Astrocyte (in vitro differentiated cells and primary cell): ENCODE measurements around the gene CRIM1. TPM values are rescaled to one million over a fixed set of nuclear protein-coding genes. Genes with fewer than 3 reads are reported as not detected.

Experiments used
- DNase-seq: peaks from one replicate; pipeline ENCODE4 v3.0.0-alpha.2; 2010; ENCODE audit warnings: low read depth
- FAIRE-seq: peaks from 2 replicates; lab custom pipeline; 2011; peaks lifted over from hg19 to GRCh38; lab: Jason Lieb, UNC
- H2AFZ ChIP-seq: 2 replicates; pipeline ENCODE4 v1.6.0; 2012; ENCODE audit warnings: low read depth, low read length, inconsistent platforms
- H3K27ac ChIP-seq: 2 replicates; pipeline ENCODE4 v1.5.1; 2011; ENCODE audit warnings: low read depth, low read length, inconsistent platforms
- H3K27me3 ChIP-seq: 2 replicates; pipeline ENCODE4 v1.6.0; 2011; ENCODE audit warnings: low read length, inconsistent platforms; ENCODE audit not compliant: insufficient read depth
- H3K36me3 ChIP-seq: 2 replicates; pipeline ENCODE4 v1.5.1; 2011; ENCODE audit warnings: low read length, inconsistent platforms; ENCODE audit not compliant: insufficient read depth
- H3K4me1 ChIP-seq: 2 replicates; pipeline ENCODE4 v1.5.1; 2011; ENCODE audit warnings: low read length, inconsistent platforms; ENCODE audit not compliant: insufficient read depth
- H3K4me2 ChIP-seq: 2 replicates; pipeline ENCODE4 v1.6.0; 2012; ENCODE audit warnings: low read length, inconsistent platforms
- H3K4me3 ChIP-seq: 2 replicates; pipeline ENCODE4 v1.5.1; 2011; ENCODE audit warnings: low read depth, mild to moderate bottlenecking, low read length, inconsistent platforms; ENCODE audit not compliant: insufficient read depth
- H3K79me2 ChIP-seq: 2 replicates; pipeline ENCODE4 v1.6.0; 2012; ENCODE audit warnings: mild to moderate bottlenecking, low read length, inconsistent platforms; ENCODE audit not compliant: insufficient read depth
- H3K9ac ChIP-seq: 2 replicates; pipeline ENCODE4 v1.6.0; 2012; ENCODE audit warnings: mild to moderate bottlenecking, low read length, inconsistent platforms
- H3K9me3 ChIP-seq: 2 replicates; pipeline ENCODE4 v1.5.1; 2012; ENCODE audit warnings: low read depth, mild to moderate bottlenecking, low read length, inconsistent platforms; ENCODE audit not compliant: insufficient read depth
- H4K20me1 ChIP-seq: 2 replicates; pipeline ENCODE4 v1.6.0; 2012; ENCODE audit warnings: low read length, inconsistent platforms; ENCODE audit not compliant: insufficient read depth
- H3K27ac Mint-ChIP-seq: one replicate; pipeline ENCODE4 v1.8.0; 2021; ENCODE audit warnings: mild to moderate bottlenecking, mixed read lengths; ENCODE audit not compliant: unreplicated experiment
- H3K27me3 Mint-ChIP-seq: one replicate; pipeline ENCODE4 v1.8.0; 2021; ENCODE audit warnings: low read depth, mixed read lengths; ENCODE audit not compliant: unreplicated experiment
- H3K36me3 Mint-ChIP-seq: one replicate; pipeline ENCODE4 v1.8.0; 2021; ENCODE audit warnings: low read depth, mixed read lengths; ENCODE audit not compliant: unreplicated experiment
- H3K4me1 Mint-ChIP-seq: one replicate; pipeline ENCODE4 v1.8.0; 2021; ENCODE audit warnings: low read depth, mixed read lengths; ENCODE audit not compliant: unreplicated experiment
- H3K4me3 Mint-ChIP-seq: one replicate; pipeline ENCODE4 v1.8.0; 2021; ENCODE audit warnings: mild to moderate bottlenecking, moderate library complexity, mixed read lengths; ENCODE audit not compliant: unreplicated experiment
- H3K9me3 Mint-ChIP-seq: one replicate; pipeline ENCODE4 v1.8.0; 2021; ENCODE audit warnings: mild to moderate bottlenecking, mixed read lengths; ENCODE audit not compliant: unreplicated experiment
- CTCF ChIP-seq: IDR thresholded peaks from 2 replicates; pipeline ENCODE4 v1.5.1; 2011; ENCODE audit warnings: low read depth, mild to moderate bottlenecking, inconsistent platforms, low read length, moderate library complexity; ENCODE audit not compliant: insufficient read depth
- EZH2 ChIP-seq: IDR thresholded peaks from 2 replicates; pipeline ENCODE4 v1.6.1; 2012; ENCODE audit warnings: mild to moderate bottlenecking, low read length, inconsistent platforms; ENCODE audit not compliant: insufficient read depth
- total RNA-seq: library from RNA; stranded (reverse); gene quantifications from 2 replicates; pipeline ENCODE4 v1.2.1, GENCODE V29; 2021

CRIM1 gene
- total RNA-seq, 1 donor from 2014 or later: 180 TPM

DNA sequence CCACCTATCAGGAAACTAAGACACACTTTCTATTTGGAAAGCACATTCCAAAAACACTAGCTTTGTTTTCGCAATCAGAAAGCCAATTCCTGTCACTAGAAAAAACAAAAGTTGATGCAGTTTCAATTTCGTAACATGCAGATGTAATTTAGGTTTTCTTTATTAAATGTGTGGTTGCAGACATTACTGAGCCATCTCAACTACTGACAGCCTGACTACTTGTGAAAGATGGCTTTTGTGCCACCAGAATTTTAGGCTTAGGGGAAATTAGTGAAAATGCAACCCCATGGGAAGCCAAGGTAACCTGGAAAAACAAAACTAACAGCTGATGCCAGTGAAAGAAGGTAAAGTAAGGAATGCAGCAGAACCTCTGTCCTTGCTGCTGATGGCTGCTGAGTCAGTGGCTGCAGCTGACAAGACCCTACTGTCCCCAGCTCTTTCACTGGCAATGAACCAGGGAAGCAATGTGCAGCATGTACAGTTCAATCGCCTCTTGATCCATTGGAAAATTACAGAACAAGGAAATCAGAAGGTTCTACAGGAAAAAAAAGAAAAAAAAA is 207.5 kb downstream of the CRIM1 start:
- Histone ChIP-seq H2AFZ (no peak overlapping the region), H3K4me1 (peaks cover 52% of the 10 kb centered on the region), H3K27me3 (no peaks in the 10 kb centered on the region), H3K4me3 (no peak overlapping the region), H3K4me2 (peak overlapping the region; percentile 74), H3K36me3 (peaks cover 15% of the 10 kb centered on the region), H3K27ac (peak overlapping the region; percentile 95), H3K9ac (peak overlapping the region; percentile 58), H4K20me1 (no peaks in the 10 kb centered on the region), H3K9me3 (no peaks in the 10 kb centered on the region), H3K79me2 (peaks cover 72% of the 10 kb centered on the region)
- FAIRE-seq (peak; percentile 50), DNase-seq (peak; percentile 27)
- no peak overlapping the region for H3K4me3 Mint-ChIP-seq
- no peaks in the 10 kb centered on the region for H3K27me3 Mint-ChIP-seq
- peaks cover 9% of the 10 kb centered on the region for H3K36me3 Mint-ChIP-seq
- TF ChIP-seq CTCF (no peak), EZH2 (no peak)
- peaks cover 65% of the 10 kb centered on the region for H3K4me1 Mint-ChIP-seq
- no peaks in the 10 kb centered on the region for H3K9me3 Mint-ChIP-seq
- peak overlapping the region; percentile 16 for H3K27ac Mint-ChIP-seq

DNA sequence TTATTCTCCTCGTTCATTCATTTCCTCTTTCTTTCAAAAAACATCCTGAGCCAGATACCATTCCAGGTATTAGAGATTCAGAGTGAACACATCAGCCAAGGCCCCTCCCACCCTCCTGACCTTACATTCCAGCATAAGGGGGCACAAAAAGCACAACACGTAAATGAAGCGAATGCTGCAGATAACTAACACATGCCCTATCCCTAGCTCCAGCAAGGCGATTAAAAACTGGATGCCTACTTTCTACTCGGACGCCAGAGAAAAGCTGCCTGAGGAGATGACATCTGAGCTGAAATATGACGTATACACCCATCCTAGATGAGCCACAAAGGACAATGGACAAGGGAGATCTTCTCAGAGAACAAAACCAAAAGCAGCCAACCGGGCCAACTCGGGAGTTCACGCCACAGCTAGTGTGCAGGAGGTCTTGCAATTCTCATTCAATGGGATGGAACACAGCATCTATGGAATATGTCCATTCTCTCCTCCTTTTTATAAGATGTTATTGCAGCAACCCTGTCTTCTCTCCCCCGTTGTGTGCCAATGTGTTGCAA is 208.9 kb downstream of the CRIM1 start:
- peak overlapping the region; percentile 23 for H3K4me3 Mint-ChIP-seq
- no peak for DNase-seq
- peak overlapping the region; percentile 6 for H3K27ac ChIP-seq
- no peak overlapping the region for H3K4me3 ChIP-seq
- H2AFZ ChIP-seq: no peak overlapping the region
- peaks cover 9% of the 10 kb centered on the region for H3K36me3 Mint-ChIP-seq
- peaks cover 63% of the 10 kb centered on the region for H3K79me2 ChIP-seq
- H4K20me1 ChIP-seq: no peaks in the 10 kb centered on the region
- H3K27me3 Mint-ChIP-seq: no peaks in the 10 kb centered on the region
- H3K4me1 Mint-ChIP-seq: peaks cover 75% of the 10 kb centered on the region
- no peaks in the 10 kb centered on the region for H3K9me3 ChIP-seq
- H3K27ac Mint-ChIP-seq: peak overlapping the region; percentile 30
- no peaks in the 10 kb centered on the region for H3K27me3 ChIP-seq
- FAIRE-seq: no peak
- peaks cover 11% of the 10 kb centered on the region for H3K36me3 ChIP-seq
- peak overlapping the region; percentile 26 for H3K4me2 ChIP-seq
- no peak for TF ChIP-seq EZH2
- H3K9ac ChIP-seq: no peak overlapping the region
- no peaks in the 10 kb centered on the region for H3K9me3 Mint-ChIP-seq
- H3K4me1 ChIP-seq: peaks cover 65% of the 10 kb centered on the region

GRCh38 chr2:36565712-36566111 is 210.1 kb downstream of the CRIM1 start:
- Histone ChIP-seq H3K9me3 (no peaks in the 10 kb centered on the region), H3K4me2 (no peak overlapping the region), H3K27ac (no peak overlapping the region), H2AFZ (no peak overlapping the region), H4K20me1 (no peaks in the 10 kb centered on the region), H3K4me3 (no peak overlapping the region), H3K9ac (no peak overlapping the region), H3K4me1 (peaks cover 67% of the 10 kb centered on the region), H3K79me2 (peaks cover 60% of the 10 kb centered on the region), H3K36me3 (peaks cover 10% of the 10 kb centered on the region), H3K27me3 (no peaks in the 10 kb centered on the region)
- TF ChIP-seq EZH2: no peak
- FAIRE-seq: no peak
- peaks cover 9% of the 10 kb centered on the region for H3K36me3 Mint-ChIP-seq
- DNase-seq: no peak
- H3K27ac Mint-ChIP-seq: no peak overlapping the region
- no peaks in the 10 kb centered on the region for H3K9me3 Mint-ChIP-seq
- no peaks in the 10 kb centered on the region for H3K27me3 Mint-ChIP-seq
- no peak overlapping the region for H3K4me3 Mint-ChIP-seq
- peaks cover 69% of the 10 kb centered on the region for H3K4me1 Mint-ChIP-seq
